ENCODE measurements around the gene LIN52. TPM values are rescaled to one million over a fixed set of nuclear protein-coding genes. Genes with fewer than 3 reads are reported as not detected.

The LIN52 gene
- total RNA-seq, 2 donors from 2014 or later = 8.7 to 22.1 TPM

DNA sequence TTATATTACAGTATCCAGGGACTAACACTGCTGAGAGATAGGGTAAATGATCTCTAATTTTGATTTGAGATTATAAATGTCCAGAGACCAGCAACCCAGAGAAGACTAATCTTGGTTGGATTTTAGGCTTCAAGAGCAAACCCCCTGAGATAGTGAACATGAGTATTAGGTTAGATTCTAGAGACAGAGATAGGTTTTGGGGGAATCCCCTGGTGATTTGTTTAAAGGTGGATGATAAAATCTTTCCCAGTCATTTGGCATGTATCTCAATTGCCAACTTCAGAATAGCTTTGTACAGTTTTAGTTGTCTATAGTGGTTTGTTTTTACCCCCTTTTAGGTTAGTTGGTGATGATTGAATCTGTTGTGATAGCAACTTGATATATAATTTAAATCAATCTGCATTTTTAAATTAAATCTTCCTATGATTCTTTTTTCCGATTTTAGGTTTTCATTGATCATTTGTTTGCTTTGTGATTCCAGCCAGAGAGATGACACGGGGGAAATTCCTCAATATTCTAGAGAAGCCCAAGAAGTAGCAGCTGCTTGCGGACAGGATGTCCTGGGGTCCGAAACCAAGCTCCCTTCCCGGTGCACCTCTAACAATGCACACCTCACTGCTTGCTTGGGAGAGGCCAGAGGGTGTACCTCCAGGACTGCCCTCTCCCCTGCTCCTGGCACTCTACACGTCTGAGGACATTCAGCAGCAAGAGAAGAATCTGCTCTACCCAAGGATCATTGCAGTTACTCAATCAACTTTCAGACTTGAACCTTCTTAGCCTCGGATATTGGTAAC is 113.9 kb downstream of the LIN52 start:
- no peaks in the 10 kb centered on the region for H3K4me1 ChIP-seq (ENCODE audit: control insufficient read depth in 1 of 2, low read depth in 2 of 2)
- DNase-seq (ENCODE audit: low spot score) (no peak), ATAC-seq (ENCODE audit: insufficient number of reproducible peaks, low FRiP score, low read depth) (no peak)
- H3K27ac ChIP-seq = no peak overlapping the region
- H3K36me3 ChIP-seq = peaks cover 8% of the 10 kb centered on the region
- no peaks in the 10 kb centered on the region for H3K27me3 ChIP-seq (replicated peaks; ENCODE audit: insufficient read depth)
- TF ChIP-seq, protein P1, sequence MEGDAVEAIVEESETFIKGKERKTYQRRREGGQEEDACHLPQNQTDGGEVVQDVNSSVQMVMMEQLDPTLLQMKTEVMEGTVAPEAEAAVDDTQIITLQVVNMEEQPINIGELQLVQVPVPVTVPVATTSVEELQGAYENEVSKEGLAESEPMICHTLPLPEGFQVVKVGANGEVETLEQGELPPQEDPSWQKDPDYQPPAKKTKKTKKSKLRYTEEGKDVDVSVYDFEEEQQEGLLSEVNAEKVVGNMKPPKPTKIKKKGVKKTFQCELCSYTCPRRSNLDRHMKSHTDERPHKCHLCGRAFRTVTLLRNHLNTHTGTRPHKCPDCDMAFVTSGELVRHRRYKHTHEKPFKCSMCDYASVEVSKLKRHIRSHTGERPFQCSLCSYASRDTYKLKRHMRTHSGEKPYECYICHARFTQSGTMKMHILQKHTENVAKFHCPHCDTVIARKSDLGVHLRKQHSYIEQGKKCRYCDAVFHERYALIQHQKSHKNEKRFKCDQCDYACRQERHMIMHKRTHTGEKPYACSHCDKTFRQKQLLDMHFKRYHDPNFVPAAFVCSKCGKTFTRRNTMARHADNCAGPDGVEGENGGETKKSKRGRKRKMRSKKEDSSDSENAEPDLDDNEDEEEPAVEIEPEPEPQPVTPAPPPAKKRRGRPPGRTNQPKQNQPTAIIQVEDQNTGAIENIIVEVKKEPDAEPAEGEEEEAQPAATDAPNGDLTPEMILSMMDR (IDR thresholded peaks at IDR 0.05) = no peak
- H3K4me3 ChIP-seq = no peak overlapping the region
- H3K9me3 ChIP-seq = no peaks in the 10 kb centered on the region

DNA sequence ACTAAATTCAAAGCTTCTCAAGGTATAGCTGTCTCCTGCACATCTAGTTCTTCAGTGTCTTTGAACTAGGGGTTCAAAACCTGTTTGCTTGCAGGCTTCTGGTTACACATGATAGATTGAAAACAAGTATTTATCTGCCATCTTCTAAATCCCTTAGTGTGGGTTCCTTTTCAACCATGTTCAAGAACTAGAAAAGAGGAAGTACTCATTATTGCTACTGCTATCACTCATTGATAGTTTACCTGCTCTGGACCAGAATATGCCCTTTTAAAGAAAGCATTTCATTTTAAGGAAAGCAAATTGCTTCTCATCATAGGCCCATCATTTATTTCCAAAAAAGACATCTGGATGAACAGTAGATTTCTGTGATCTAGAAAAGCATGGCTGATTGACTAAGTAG is 117.4 kb downstream of the LIN52 start:
- no peak for DNase-seq (ENCODE audit: low spot score)

DNA sequence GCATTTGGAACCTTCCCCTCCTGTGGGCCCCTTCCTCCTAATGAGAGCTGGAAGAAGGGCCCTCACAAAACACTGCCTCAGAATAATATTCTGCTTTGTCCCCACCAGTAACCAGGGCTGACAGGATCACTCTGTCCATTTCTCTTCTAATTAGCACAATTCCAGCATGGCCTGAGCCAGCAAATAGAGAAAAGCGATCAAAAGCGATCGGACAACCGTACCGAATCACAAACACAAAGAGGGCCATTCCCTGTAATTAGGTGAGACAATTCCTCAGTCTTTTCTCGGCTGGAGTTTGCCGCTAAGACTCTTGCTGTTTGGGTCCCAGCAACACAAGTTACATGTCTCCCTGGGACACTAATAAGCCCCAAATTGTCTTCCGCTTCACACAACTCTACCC is 118.9 kb downstream of the LIN52 start:
- no peaks in the 10 kb centered on the region for H3K4me1 ChIP-seq (ENCODE audit: control insufficient read depth in 1 of 2, low read depth in 2 of 2)
- no peak for ATAC-seq (ENCODE audit: insufficient number of reproducible peaks, low FRiP score, low read depth)
- no peak overlapping the region for H3K27ac ChIP-seq
- H3K4me3 ChIP-seq = no peak overlapping the region
- TF ChIP-seq, protein P1 (IDR thresholded peaks at IDR 0.05) = no peak
- H3K36me3 ChIP-seq = peaks cover 8% of the 10 kb centered on the region
- DNase-seq (ENCODE audit: low spot score) = no peak
- no peaks in the 10 kb centered on the region for H3K27me3 ChIP-seq (replicated peaks; ENCODE audit: insufficient read depth)
- no peaks in the 10 kb centered on the region for H3K9me3 ChIP-seq

More for the DNA sequence above, 117.4 kb downstream of the LIN52 start:
- Histone ChIP-seq H3K27ac (no peak overlapping the region), H3K4me1 (ENCODE audit: control insufficient read depth in 1 of 2, low read depth in 2 of 2) (no peaks in the 10 kb centered on the region), H3K9me3 (no peaks in the 10 kb centered on the region), H3K27me3 (replicated peaks; ENCODE audit: insufficient read depth) (no peaks in the 10 kb centered on the region), H3K36me3 (peaks cover 8% of the 10 kb centered on the region), H3K4me3 (no peak overlapping the region)
- no peak for ATAC-seq (ENCODE audit: insufficient number of reproducible peaks, low FRiP score, low read depth)
- TF ChIP-seq, protein P1 (IDR thresholded peaks at IDR 0.05) = no peak

DNA sequence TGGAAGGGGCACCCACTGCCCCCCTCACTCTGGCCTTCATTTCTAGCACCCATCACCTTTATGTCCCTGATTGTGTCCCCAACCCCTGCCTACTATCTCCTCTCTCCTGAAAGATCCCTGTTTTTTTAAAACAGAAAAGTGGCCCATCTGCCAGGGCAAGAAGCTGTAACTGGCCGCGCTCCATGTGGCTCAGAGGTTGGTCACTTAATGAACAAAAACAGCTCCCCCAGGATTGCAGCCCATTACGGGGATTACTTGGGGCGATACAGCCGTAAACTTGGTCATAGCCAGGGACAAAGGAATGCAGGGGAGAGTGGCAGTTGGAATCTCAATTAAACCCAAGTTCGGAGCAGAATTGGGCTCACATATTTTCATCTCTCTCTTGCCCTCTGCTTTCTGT is 119.7 kb downstream of the LIN52 start:
- Histone ChIP-seq H3K4me1 (ENCODE audit: control insufficient read depth in 1 of 2, low read depth in 2 of 2) (no peaks in the 10 kb centered on the region), H3K36me3 (peaks cover 5% of the 10 kb centered on the region), H3K27ac (no peak overlapping the region), H3K9me3 (no peaks in the 10 kb centered on the region), H3K4me3 (no peak overlapping the region), H3K27me3 (replicated peaks; ENCODE audit: insufficient read depth) (no peaks in the 10 kb centered on the region)
- ATAC-seq (ENCODE audit: insufficient number of reproducible peaks, low FRiP score, low read depth) (no peak), DNase-seq (ENCODE audit: low spot score) (no peak)
- TF ChIP-seq, protein P1 (IDR thresholded peaks at IDR 0.05) = no peak

DNA sequence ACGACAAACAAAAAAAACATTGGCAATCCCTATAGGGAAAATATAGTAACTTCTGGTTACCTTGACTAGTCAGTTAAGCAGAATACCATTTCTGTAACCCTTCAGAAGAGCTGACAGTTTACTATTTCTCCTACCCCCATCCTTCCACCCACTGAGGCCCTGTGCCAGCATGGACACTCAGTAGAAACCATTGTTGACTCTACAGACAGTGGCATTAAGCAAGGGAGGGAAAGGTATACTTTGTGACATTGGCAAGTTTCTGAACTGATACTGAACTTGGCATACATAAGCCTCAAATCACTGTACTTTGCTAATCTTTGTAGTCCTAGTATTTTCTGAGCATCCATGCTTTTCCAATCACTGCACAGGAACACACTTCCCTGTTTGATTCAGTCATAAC is 121.1 kb downstream of the LIN52 start:
- ATAC-seq (ENCODE audit: insufficient number of reproducible peaks, low FRiP score, low read depth) = no peak
- no peak overlapping the region for H3K27ac ChIP-seq
- no peak for DNase-seq (ENCODE audit: low spot score)
- H3K4me3 ChIP-seq = no peak overlapping the region
- H3K36me3 ChIP-seq = peaks cover 5% of the 10 kb centered on the region
- H3K27me3 ChIP-seq (replicated peaks; ENCODE audit: insufficient read depth) = no peaks in the 10 kb centered on the region
- no peaks in the 10 kb centered on the region for H3K9me3 ChIP-seq
- H3K4me1 ChIP-seq (ENCODE audit: control insufficient read depth in 1 of 2, low read depth in 2 of 2) = no peaks in the 10 kb centered on the region
- TF ChIP-seq, protein P1 (IDR thresholded peaks at IDR 0.05) = no peak

All from thoracic aorta (tissue), 2 donors.